Glutamatergic neuron (in vitro differentiated cells): Measurements from ENCODE around the gene RLF. TPM values are rescaled to one million over a fixed set of nuclear protein-coding genes. Genes with fewer than 3 reads are reported as not detected.

ENCODE experiments used
- DNase-seq: peaks from one replicate; pipeline ENCODE4 v3.0.0; 2022
- H3K27ac Mint-ChIP-seq: one replicate; pipeline ENCODE4 v1.8.0; 2020; ENCODE audit warnings: mild to moderate bottlenecking, mixed read lengths, inconsistent platforms; ENCODE audit not compliant: unreplicated experiment
- H3K27me3 Mint-ChIP-seq: one replicate; pipeline ENCODE4 v1.8.0; 2020; ENCODE audit warnings: mild to moderate bottlenecking, moderate library complexity, mixed read lengths, inconsistent platforms; ENCODE audit not compliant: unreplicated experiment
- H3K36me3 Mint-ChIP-seq: one replicate; pipeline ENCODE4 v1.8.0; 2020; ENCODE audit warnings: mild to moderate bottlenecking, mixed read lengths, inconsistent platforms; ENCODE audit not compliant: unreplicated experiment
- H3K4me1 Mint-ChIP-seq: one replicate; pipeline ENCODE4 v1.8.0; 2020; ENCODE audit warnings: mild to moderate bottlenecking, low read depth, mixed read lengths, inconsistent platforms; ENCODE audit not compliant: unreplicated experiment
- H3K4me3 Mint-ChIP-seq: one replicate; pipeline ENCODE4 v1.8.0; 2020; ENCODE audit warnings: mild to moderate bottlenecking, mixed read lengths, inconsistent platforms; ENCODE audit not compliant: unreplicated experiment
- H3K9me3 Mint-ChIP-seq: one replicate; pipeline ENCODE4 v1.8.0; 2020; ENCODE audit warnings: mild to moderate bottlenecking, moderate library complexity, mixed read lengths, inconsistent platforms; ENCODE audit not compliant: unreplicated experiment
- CTCF ChIP-seq: fragments of 200-600 bp; sonication (generic); IDR thresholded peaks from one replicate; pipeline ENCODE4 v1.5.0; 2021; ENCODE audit not compliant: partially characterized antibody, unreplicated experiment
- total RNA-seq: library from RNA; stranded (reverse); fragmentation: NEBNext Ultra II Directional; extraction: Animal tissue kit (Norgen Biotek cat#: 25700); gene quantifications from one replicate; pipeline ENCODE4 v1.2.1, GENCODE V29; 2021; ENCODE audit not compliant: unreplicated experiment

RLF gene
- total RNA-seq, 1 donor from 2014 or later: 15.0 TPM

- H3K36me3 Mint-ChIP-seq: no peaks in the 10 kb centered on the region
- H3K4me3 Mint-ChIP-seq: no peak overlapping the region
- no peak overlapping the region for H3K27ac Mint-ChIP-seq
- DNase-seq: no peak
- peaks cover 1% of the 10 kb centered on the region for H3K27me3 Mint-ChIP-seq
- peaks cover 1% of the 10 kb centered on the region for H3K4me1 Mint-ChIP-seq
- no peak for TF ChIP-seq CTCF
- H3K9me3 Mint-ChIP-seq: peaks cover 2% of the 10 kb centered on the region
Measured at GRCh38 chr1:40266786-40267535, 105.8 kb downstream of the RLF start.

- Mint-ChIP-seq H3K27ac (no peak overlapping the region), H3K27me3 (no peaks in the 10 kb centered on the region)
- no peak for DNase-seq
Measured at GRCh38 chr1:40267767-40268187, 106.6 kb downstream of the RLF start.

GRCh38 chr1:40268211-40268610, 107.0 kb downstream of the RLF start:
- Mint-ChIP-seq H3K27me3 (no peaks in the 10 kb centered on the region), H3K36me3 (no peaks in the 10 kb centered on the region), H3K4me1 (peaks cover 1% of the 10 kb centered on the region), H3K27ac (no peak overlapping the region), H3K9me3 (peaks cover 2% of the 10 kb centered on the region), H3K4me3 (no peak overlapping the region)
- no peak for DNase-seq
- no peak for TF ChIP-seq CTCF

More at GRCh38 chr1:40267767-40268187, 106.6 kb downstream of the RLF start:
- H3K9me3 Mint-ChIP-seq: peaks cover 2% of the 10 kb centered on the region
- no peak overlapping the region for H3K4me3 Mint-ChIP-seq
- TF ChIP-seq CTCF: no peak
- no peaks in the 10 kb centered on the region for H3K36me3 Mint-ChIP-seq
- H3K4me1 Mint-ChIP-seq: peaks cover 1% of the 10 kb centered on the region

- DNase-seq: no peak
- Mint-ChIP-seq H3K4me3 (no peak overlapping the region), H3K36me3 (no peaks in the 10 kb centered on the region), H3K9me3 (peaks cover under 1% of the 10 kb centered on the region), H3K27me3 (no peaks in the 10 kb centered on the region), H3K27ac (no peak overlapping the region), H3K4me1 (no peaks in the 10 kb centered on the region)
- no peak for TF ChIP-seq CTCF
Measured at GRCh38 chr1:40270152-40270834, 109.1 kb downstream of the RLF start.

- Mint-ChIP-seq H3K4me3 (no peak overlapping the region), H3K4me1 (no peaks in the 10 kb centered on the region), H3K27me3 (no peaks in the 10 kb centered on the region), H3K36me3 (no peaks in the 10 kb centered on the region), H3K9me3 (no peaks in the 10 kb centered on the region), H3K27ac (no peak overlapping the region)
- DNase-seq: no peak
- no peak for TF ChIP-seq CTCF
Measured at GRCh38 chr1:40272653-40273213, 111.5 kb downstream of the RLF start.
